SK-N-DZ (cell line): ENCODE measurements around the gene TBC1D3B.
"Not testable (repeated sequence)": the region's sequence is repeated elsewhere in the genome, so short reads cannot be mapped to it uniquely, and the experiment has no call there.

Experiments used
- DNase-seq: peaks from one replicate; pipeline ENCODE4 v3.0.0-alpha.2; 2015; ENCODE audit warnings: low spot score

The TBC1D3B gene

DNA sequence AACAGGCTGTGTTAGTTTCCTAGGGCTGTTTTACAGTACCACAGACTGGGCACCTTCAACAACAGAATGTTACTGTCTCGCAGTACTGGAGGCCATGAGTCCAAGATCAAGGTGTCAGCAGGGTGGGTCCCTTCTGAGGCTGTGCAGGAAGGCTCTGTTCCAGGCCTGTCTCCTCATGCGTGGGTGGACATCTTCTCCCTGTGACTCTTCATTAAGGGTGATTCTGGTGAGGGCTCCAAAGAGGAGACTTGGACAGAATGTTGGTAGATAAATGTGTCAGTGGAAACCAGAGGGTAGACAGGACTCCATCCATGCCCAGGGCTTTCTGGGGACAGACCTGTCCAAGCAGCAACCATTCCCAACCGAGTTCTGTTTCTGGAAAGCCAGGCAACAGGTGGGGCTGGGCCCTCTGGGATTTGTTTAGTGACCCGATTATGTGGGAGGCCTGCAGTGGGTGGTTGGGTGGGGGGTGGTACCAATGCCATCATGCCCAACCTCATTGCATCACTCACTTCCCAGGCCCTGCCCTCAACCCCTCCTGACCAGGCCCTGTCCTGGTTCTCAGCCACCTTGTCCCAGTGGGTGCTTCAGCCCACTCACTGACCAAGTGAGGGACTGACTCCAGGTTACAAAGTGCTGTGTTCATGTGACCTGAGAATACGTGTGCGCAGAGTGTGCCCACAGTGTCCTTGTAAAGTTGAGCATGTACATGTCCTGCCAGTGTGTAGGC lies 5.2 kb upstream of the TBC1D3B start:
- not testable (repeated sequence) for DNase-seq

GRCh38 chr17:36168836-36169235 lies 7.6 kb downstream of the TBC1D3B start:
- not testable (repeated sequence) for DNase-seq

- no peak for DNase-seq
Measured at GRCh38 chr17:36153895-36154610, 22.4 kb downstream of the TBC1D3B start.

GRCh38 chr17:36152639-36153120 lies 23.8 kb downstream of the TBC1D3B start:
- DNase-seq: no peak

DNA sequence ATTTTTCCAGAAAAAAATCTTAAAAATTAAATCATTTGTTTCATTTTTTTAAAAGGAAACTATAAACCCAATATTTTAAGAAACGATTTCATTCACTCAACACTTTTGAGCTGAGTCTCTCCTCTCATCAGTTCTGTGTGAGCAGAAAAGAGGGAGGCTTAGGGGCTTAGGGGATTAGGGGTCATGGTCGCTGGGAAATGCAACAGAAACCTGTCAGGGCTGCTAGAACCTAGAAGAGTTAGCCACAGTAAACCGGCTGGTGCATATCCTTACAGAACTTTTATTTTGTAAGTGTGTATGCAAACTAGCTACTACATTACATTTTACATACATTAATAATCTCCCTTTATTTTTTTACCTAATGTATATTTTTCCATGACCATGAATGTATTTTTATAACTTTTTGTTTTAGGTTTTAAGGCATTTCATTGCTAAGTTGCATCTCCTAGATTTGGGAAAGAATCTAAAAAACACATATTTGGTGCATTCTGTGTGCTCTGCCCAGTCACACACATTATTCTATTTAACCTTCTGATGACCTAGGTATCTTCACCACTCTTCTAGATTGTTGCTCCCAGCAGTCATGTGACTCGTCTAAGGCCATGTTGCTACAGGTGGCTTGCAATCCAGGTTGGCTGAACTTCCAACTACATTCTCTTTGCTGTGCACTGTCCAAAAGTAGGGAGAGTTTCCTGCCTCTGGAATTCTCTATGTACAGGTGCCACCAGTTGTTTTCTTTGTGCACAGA lies 24.4 kb downstream of the TBC1D3B start:
- no peak for DNase-seq

- no peak for DNase-seq
Measured at GRCh38 chr17:36149296-36149820, 27.1 kb downstream of the TBC1D3B start.

GRCh38 chr17:36148559-36149295 lies 27.7 kb downstream of the TBC1D3B start:
- peak; percentile 45 for DNase-seq

DNA sequence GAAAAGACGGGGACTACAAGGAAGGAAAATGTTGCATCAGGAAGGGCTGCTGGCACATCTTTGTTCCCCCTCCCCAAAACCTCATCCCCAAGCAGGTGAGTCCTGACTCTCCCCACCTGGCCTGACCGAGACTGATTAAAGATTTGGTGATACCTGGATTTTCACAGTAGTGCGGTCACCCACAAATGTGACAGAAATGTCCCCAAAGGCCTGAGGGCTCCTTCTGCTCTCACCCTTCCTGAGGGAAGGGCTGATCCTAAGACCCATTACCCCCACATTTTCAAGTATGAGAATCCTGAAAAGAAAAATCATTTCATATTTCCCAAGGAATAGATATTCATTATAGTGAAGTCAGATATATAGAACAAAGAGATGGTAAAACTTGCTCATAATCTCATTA lies 28.8 kb downstream of the TBC1D3B start:
- no peak for DNase-seq

- DNase-seq: no peak
Measured at GRCh38 chr17:36144981-36145729, 31.3 kb downstream of the TBC1D3B start.

DNA sequence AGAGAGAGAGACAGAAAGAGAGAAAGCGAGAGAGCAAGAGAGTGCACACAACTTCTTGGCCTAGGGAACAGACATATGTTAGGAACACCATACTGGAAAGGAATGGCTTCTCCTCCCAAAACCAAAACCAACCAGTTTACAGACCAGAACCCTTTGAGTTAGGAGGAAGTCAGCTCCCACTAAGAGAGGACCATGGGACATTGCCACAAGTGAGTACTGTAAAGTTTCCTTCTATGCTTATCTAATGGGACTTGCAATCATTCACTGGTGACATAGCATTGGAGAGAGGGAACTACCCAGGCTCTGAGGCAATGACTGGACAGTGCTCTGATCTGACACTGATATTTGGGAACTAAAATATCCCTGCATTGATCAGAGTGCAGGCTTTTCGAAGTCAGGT lies 32.4 kb downstream of the TBC1D3B start:
- DNase-seq: no peak

DNA sequence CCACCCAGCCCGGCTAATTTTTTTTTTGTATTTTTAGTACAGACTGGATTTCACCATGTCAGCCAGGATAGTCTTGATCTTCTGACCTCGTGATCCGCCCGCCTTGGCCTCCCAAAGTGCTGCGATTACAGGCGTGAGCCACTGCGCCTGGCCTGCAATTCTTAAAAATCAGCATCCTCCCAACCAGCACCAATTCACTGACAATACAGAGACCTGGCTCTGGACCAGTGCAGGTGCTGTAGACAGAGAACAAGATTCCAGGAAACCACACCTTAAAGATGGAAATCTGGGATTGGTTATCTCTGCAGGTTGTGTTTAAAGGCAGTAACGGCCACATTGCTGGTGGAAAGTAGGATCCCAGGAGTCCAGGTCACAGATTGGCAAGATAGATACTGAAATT lies 33.6 kb downstream of the TBC1D3B start:
- no peak for DNase-seq

GRCh38 chr17:36142235-36142634 lies 34.2 kb downstream of the TBC1D3B start:
- no peak for DNase-seq

- DNase-seq: no peak
Measured at GRCh38 chr17:36136439-36136838, 40.0 kb downstream of the TBC1D3B start.

DNA sequence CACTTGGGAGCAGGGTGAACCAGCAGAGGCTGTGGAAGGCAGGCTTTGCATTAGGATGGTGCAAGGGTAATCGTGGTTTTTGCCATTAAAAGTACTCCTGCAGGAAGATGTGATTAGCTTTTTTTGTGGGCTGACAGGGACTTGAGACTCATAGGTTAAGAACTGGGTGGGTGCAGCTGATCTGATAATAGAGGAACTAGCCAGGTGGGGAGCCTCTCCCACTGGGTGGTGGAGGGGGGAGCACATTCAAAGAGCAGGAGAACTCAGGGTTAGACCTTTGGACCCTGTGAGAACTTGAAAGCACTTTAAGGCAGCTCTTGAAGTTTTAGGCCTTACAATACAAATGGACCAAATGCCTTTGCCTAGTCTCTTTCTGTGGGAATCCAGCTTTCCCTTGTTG lies 40.4 kb downstream of the TBC1D3B start:
- no peak for DNase-seq

- DNase-seq: no peak
Measured at GRCh38 chr17:36135465-36135864, 41.0 kb downstream of the TBC1D3B start.

DNA sequence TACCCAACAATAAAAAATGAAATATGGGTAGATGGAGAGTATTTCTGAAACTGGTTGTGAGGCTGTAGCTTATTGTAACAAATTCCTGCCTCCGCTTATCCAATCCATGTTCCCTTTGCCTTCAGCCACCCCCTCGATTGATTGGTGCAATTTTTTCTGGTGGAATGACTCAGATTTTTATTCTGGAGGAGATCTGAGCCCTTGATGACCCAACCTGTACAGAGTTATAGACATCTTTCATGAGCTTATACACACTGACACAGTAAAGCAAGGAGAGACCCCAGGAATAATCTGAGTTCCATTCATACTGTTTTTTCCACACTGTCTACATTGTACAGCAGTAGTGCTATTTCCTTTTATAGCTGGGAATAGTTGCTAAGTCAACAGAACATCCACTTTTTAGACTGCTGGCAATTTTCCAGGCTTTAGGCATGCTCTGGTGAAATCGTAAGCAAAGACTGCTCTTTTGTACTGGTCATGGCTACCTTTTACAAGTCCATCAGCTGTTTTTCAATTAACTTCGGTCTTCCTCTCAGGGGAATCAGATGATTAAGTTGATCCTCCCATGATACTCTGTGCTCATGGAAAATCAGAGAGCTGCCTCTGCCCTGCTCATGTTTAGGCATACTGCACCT lies 42.7 kb downstream of the TBC1D3B start:
- DNase-seq: no peak

- DNase-seq: no peak
Measured at GRCh38 chr17:36132421-36132831, 44.0 kb downstream of the TBC1D3B start.

- no peak for DNase-seq
Measured at GRCh38 chr17:36131931-36132330, 44.5 kb downstream of the TBC1D3B start.

DNA sequence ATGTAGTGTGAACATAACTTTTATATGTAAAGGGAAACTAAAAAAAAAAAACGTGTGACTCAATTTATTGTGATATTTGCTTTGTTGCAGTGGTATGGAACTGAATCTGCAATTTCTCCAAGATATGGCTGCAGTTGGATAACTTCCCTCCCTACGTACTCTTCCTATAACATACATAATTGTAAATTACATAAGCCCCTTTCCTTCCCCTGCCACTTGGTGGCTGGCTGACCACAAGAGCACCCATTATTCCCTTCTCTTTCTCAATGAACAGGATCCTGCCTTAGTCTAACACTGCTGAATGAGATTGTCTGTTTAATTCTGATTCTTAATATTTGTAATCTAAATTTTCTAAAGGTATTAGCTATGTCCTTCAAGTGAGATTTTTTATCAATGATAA lies 45.0 kb downstream of the TBC1D3B start:
- no peak for DNase-seq

DNA sequence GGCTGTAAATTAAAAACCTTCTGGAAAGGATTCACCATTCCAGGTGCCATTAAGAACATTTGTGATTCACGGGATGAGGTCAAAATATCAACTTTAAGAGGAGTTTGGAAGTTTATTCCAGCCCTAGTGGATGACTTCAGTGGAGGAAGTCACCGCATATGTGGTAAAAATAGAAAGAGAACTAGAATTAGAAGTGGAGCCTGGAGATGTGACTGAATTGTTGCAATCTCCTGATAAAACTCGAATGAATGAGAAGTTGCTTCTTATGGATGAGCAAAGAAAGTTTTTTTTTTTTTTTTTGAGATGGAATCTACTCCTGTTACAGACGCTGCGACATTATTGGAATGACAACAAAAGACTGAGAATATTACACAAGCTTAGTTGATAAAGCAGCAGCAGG lies 46.1 kb downstream of the TBC1D3B start:
- DNase-seq: no peak
